Prostate gland (tissue), 2 donors: Measurements from ENCODE around the gene ZAR1L. TPM values are rescaled to one million over a fixed set of nuclear protein-coding genes. Genes with fewer than 3 reads are reported as not detected.
A peak's percentile ranks its signal among the peaks of the same experiment; 100 is the strongest.

Source experiments
- DNase-seq: peaks from one replicate; pipeline ENCODE4 v3.0.0-alpha.2; 2019; ENCODE audit warnings: low spot score
- H3K27ac ChIP-seq, 2 donors: fragments of 200-600 bp; sonication (generic); 2 replicates each; pipeline ENCODE4 v1.5.1; 2017 to 2019
- H3K27me3 ChIP-seq: fragments of 200-600 bp; sonication (generic); replicated peaks from 2 replicates; pipeline ENCODE4 v1.5.1; 2019; ENCODE audit not compliant: insufficient read depth
- H3K36me3 ChIP-seq, 2 donors: fragments of 200-600 bp; sonication (generic); 1 replicate in 1 of 2; 2 replicates in 1 of 2; pipeline versions ENCODE4 v1.5.1 to v1.8.1; 2017 to 2019
- H3K4me1 ChIP-seq: fragments of 200-600 bp; sonication (generic); replicated peaks from 2 replicates; pipeline ENCODE4 v1.5.1; 2019
- H3K4me3 ChIP-seq, 2 donors: fragments of 200-600 bp; sonication (generic); 2 replicates each; pipeline ENCODE4 v1.5.1; 2017 to 2019
- H3K9me3 ChIP-seq: fragments of 200-600 bp; sonication (generic); 2 replicates; pipeline ENCODE4 v1.5.1; 2017
- CTCF ChIP-seq, 4 experiments: fragments of 200-600 bp in 2 of 4; fragments of 450-650 bp in 2 of 4; sonication (generic) in 2 of 4; IDR thresholded peaks; 1 replicate in 3 of 4; 2 replicates in 1 of 4; pipeline ENCODE4 v1.5.1; 2016 to 2019; ENCODE audit warnings: antibody characterized with exemption in 4 of 4, mild to moderate bottlenecking in 2 of 4, moderate library complexity in 2 of 4
- POLR2A ChIP-seq: fragments of 450-650 bp; IDR thresholded peaks from one replicate; pipeline ENCODE4 v1.6.1; 2016; ENCODE audit warnings: antibody characterized with exemption, mild to moderate bottlenecking
- POLR2AphosphoS5 ChIP-seq: sonication (generic); formaldehyde crosslinking; IDR thresholded peaks from one replicate; pipeline ENCODE4 v1.6.1; 2017; ENCODE audit warnings: antibody characterized with exemption
- WGBS: methylation state at CpG from one replicate; pipeline ENCODE4 v1.1.5; 2018; 5-methylcytosine and 5-hydroxymethylcytosine counted together
- intact Hi-C: fragments of 100-400 bp; cut with DNase I; formaldehyde crosslinking; loops from one replicate; pipeline ENCODE4 v1.14.2; 2022
- total RNA-seq, 2 donors: library from RNA; depleted of rRNA; stranded (reverse); fragments of >200 nt; gene quantifications; one replicate each; pipeline ENCODE4 v1.1.0, GENCODE V29; 2016

The ZAR1L gene
- total RNA-seq, 2 donors from 2014 or later, result not detected

DNA sequence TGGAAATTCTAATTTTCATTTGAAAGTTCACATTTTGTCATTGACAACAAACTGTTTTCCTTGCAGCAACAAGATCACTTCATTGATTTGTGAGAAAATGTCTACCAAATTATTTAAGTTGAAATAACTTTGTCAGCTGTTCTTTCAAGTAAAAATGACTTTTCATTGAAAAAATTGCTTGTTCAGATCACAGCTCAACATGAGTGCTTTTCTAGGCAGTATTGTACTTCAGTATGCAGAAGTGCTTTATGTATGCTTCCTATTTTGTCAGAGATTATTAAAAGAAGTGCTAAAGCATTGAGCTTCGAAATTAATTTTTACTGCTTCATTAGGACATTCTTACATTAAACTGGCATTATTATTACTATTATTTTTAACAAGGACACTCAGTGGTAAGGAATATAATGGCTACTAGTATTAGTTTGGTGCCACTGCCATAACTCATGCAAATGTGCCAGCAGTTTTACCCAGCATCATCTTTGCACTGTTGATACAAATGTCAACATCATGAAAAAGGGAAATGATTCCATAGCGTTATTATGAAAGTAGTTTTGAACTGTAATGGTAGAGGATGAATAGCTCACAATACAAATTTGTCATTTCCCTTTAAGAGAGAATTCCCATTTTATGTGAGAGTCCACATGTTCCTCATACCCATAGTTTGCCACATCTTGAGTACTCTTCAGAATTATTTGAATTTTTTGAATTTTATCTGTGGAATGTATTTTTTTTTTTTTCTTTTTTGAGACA lies 2.7 kb upstream of the ZAR1L start:
- WGBS, result 89% methylated on average over 2 of the region's 2 CpGs

DNA sequence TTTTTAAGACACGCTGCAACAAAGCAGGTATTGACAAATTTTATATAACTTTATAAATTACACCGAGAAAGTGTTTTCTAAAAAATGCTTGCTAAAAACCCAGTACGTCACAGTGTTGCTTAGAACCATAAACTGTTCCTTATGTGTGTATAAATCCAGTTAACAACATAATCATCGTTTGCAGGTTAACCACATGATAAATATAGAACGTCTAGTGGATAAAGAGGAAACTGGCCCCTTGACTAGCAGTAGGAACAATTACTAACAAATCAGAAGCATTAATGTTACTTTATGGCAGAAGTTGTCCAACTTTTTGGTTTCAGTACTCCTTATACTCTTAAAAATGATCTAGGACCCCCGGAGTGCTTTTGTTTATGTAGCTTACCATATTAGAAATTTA lies 1.3 kb upstream of the ZAR1L start:
- intact Hi-C loops, result loop anchor here (10.0 kb wide), 1 partner anchor 218 kb away; the partner anchor contains the start of gene N4BP2L2
- Histone ChIP-seq H3K9me3 (no peaks in the 10 kb centered on the region), H3K27ac (no peak overlapping the region), H3K4me1 (no peaks in the 10 kb centered on the region), H3K36me3 (no peaks in the 10 kb centered on the region), H3K4me3 (no peak overlapping the region), H3K27me3 (no peaks in the 10 kb centered on the region)
- TF ChIP-seq POLR2A (no peak), POLR2AphosphoS5 (no peak), CTCF (IDR thresholded peaks at IDR 0.05) (no peak)
- DNase-seq, result no peak
- 65% methylated on average over 6 of the region's 6 CpGs for WGBS

More for the DNA sequence above, 2.7 kb upstream of the ZAR1L start:
- no peaks in the 10 kb centered on the region for H3K27me3 ChIP-seq
- no peaks in the 10 kb centered on the region for H3K36me3 ChIP-seq
- TF ChIP-seq POLR2AphosphoS5 (no peak), POLR2A (no peak), CTCF (IDR thresholded peaks at IDR 0.05) (no peak)
- no peak for DNase-seq
- no peaks in the 10 kb centered on the region for H3K4me1 ChIP-seq
- no peak overlapping the region for H3K4me3 ChIP-seq
- intact Hi-C loops, result loop anchor here (10.0 kb wide), 1 partner anchor 217 kb away; the partner anchor contains the start of gene N4BP2L2
- no peaks in the 10 kb centered on the region for H3K9me3 ChIP-seq
- no peak overlapping the region for H3K27ac ChIP-seq

DNA sequence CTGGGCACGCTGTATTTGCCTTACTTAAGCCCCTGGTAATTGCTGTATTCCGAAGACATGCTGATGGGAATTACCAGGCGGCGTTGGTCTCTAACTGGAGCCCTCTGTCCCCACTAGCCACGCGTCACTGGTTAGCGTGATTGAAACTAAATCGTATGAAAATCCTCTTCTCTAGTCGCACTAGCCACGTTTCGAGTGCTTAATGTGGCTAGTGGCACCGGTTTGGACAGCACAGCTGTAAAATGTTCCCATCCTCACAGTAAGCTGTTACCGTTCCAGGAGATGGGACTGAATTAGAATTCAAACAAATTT lies 821 bp upstream of the ZAR1L start:
- TF ChIP-seq POLR2A (no peak), POLR2AphosphoS5 (no peak), CTCF (IDR thresholded peaks at IDR 0.05) (no peak)
- H3K27ac ChIP-seq, result peak overlapping the region; percentile 37 to 86
- H3K9me3 ChIP-seq, result no peaks in the 10 kb centered on the region
- H3K27me3 ChIP-seq, result no peaks in the 10 kb centered on the region
- H3K36me3 ChIP-seq, result no peaks in the 10 kb centered on the region
- WGBS, result under 1% methylated on average over 13 of the region's 13 CpGs
- no peaks in the 10 kb centered on the region for H3K4me1 ChIP-seq
- intact Hi-C loops, result loop anchor here (10.0 kb wide), 1 partner anchor 219 kb away; the partner anchor contains the start of gene N4BP2L2
- peak overlapping the region; percentile 50 to 61 for H3K4me3 ChIP-seq
- no peak for DNase-seq

DNA sequence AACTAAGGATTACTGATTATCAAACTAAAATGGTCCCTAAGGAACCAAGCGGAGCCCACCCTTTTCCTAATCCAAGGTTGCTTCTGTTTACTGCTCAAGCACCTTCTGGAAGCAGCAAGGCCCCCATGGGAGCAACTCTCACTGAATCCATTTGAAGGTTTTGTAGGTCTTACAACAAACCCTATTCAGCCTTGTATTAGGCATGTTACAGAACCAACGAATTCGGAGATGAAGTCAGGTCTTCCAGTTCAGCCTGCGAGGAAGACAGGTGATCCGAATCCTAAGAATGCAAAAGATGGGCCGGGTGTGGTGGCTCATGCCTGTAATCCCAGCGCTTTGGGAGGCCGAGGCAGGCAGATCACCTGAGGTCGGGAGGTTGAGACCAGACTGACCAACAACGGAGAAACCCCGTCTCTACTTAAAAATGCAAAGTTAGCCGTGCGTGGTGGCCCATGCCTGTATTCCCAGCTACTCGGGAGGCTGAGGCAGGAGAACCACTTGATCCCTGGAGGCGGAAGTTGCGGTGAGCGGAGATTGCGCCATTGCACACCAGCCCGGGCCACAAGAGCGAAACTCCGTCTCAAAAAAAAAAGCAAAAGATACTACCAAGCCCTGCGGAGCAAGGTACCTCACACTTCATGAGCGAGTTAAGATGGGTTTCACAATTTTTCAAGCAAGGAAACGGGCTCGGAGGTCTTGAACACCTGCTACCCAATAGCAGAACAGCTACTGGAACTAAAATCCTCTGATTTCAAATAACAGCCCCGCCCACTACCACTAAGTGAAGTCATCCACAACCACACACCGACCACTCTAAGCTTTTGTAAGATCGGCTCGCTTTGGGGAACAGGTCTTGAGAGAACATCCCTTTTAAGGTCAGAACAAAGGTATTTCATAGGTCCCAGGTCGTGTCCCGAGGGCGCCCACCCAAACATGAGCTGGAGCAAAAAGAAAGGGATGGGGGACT lies 609 bp downstream of the ZAR1L start:
- Histone ChIP-seq H3K4me1 (no peaks in the 10 kb centered on the region), H3K9me3 (no peaks in the 10 kb centered on the region), H3K27ac (peak overlapping the region; percentile 86 to 90), H3K4me3 (peak overlapping the region; percentile 50 to 61), H3K27me3 (no peaks in the 10 kb centered on the region), H3K36me3 (no peaks in the 10 kb centered on the region)
- intact Hi-C loops, result loop anchor here (5.0 to 10.0 kb wide), 2 partner anchors 220 to 407 kb away; partner anchors contain the start of gene N4BP2L2
- no peak for DNase-seq
- WGBS, result 69% methylated on average over 32 of the region's 32 CpGs
- no peak for TF ChIP-seq POLR2AphosphoS5
- TF ChIP-seq CTCF (IDR thresholded peaks at IDR 0.05), result no peak
- TF ChIP-seq POLR2A, result no peak
